GM19240 (cell line): ENCODE data around the gene GAS7.

ENCODE experiments used
- DNase-seq: peaks from one replicate; pipeline ENCODE4 v3.0.0; 2011; ENCODE audit warnings: low spot score; ENCODE audit not compliant: insufficient read length

Gene GAS7

GRCh38 chr17:10198509-10199249 is at the start of gene GAS7:
Gene GAS7, minus strand, starts transcription at chr17:10198606.
- DNase-seq = peak; percentile 36

- DNase-seq = no peak
Measured at GRCh38 chr17:10247810-10248209, 49.4 kb upstream of the GAS7 start.

GRCh38 chr17:10243883-10244844 is 45.8 kb upstream of the GAS7 start:
- no peak for DNase-seq

- no peak for DNase-seq
Measured at GRCh38 chr17:10241781-10242180, 43.4 kb upstream of the GAS7 start.

GRCh38 chr17:10238661-10239060 is 40.3 kb upstream of the GAS7 start:
- no peak for DNase-seq

- no peak for DNase-seq
Measured at GRCh38 chr17:10234033-10234432, 35.6 kb upstream of the GAS7 start.

- DNase-seq = no peak
Measured at GRCh38 chr17:10233161-10233560, 34.8 kb upstream of the GAS7 start.

GRCh38 chr17:10229181-10229580 is 30.8 kb upstream of the GAS7 start:
- no peak for DNase-seq

GRCh38 chr17:10226930-10227695 is 28.7 kb upstream of the GAS7 start:
- DNase-seq = peak; percentile 65

GRCh38 chr17:10224582-10225195 is 26.3 kb upstream of the GAS7 start:
- no peak for DNase-seq

GRCh38 chr17:10219193-10219592 is 20.8 kb upstream of the GAS7 start:
- DNase-seq = no peak

GRCh38 chr17:10217916-10218315 is 19.5 kb upstream of the GAS7 start:
- DNase-seq = no peak

- no peak for DNase-seq
Measured at GRCh38 chr17:10216213-10216938, 18.0 kb upstream of the GAS7 start.

- no peak for DNase-seq
Measured at GRCh38 chr17:10215286-10215685, 16.9 kb upstream of the GAS7 start.

- DNase-seq = no peak
Measured at GRCh38 chr17:10211666-10212065, 13.3 kb upstream of the GAS7 start.

GRCh38 chr17:10210151-10210574 is 11.8 kb upstream of the GAS7 start:
- DNase-seq = no peak

GRCh38 chr17:10208604-10209193 is 10.3 kb upstream of the GAS7 start:
- DNase-seq = no peak

GRCh38 chr17:10207153-10207552 is 8.7 kb upstream of the GAS7 start:
- DNase-seq = no peak

- DNase-seq = no peak
Measured at GRCh38 chr17:10205549-10206185, 7.3 kb upstream of the GAS7 start.

GRCh38 chr17:10201680-10202079 is 3.3 kb upstream of the GAS7 start:
- no peak for DNase-seq
